HepG2 (cell line): Measurements from ENCODE around the gene GEMIN2. TPM values are rescaled to one million over a fixed set of nuclear protein-coding genes. Genes with fewer than 3 reads are reported as not detected.

Experiments
- CBX5 ChIP-seq: sonication (generic); formaldehyde crosslinking; IDR thresholded peaks from 2 replicates; pipeline ENCODE4 v1.4.0; 2020; ENCODE audit warnings: missing genetic modification reagents, borderline replicate concordance
- CREB3 ChIP-seq: sonication (generic); formaldehyde crosslinking; IDR thresholded peaks from 2 replicates; pipeline ENCODE4 v1.5.0; 2020; ENCODE audit warnings: missing genetic modification reagents
- HBP1 ChIP-seq: IDR thresholded peaks from 2 replicates; pipeline ENCODE4 v1.6.1; 2016; ENCODE audit warnings: low read depth, control low read depth
- IRF9 ChIP-seq: sonication (generic); formaldehyde crosslinking; IDR thresholded peaks from 2 replicates; pipeline ENCODE4 v1.8.0; 2022; ENCODE audit warnings: missing genetic modification reagents, mild to moderate bottlenecking, borderline replicate concordance
- KDM2A ChIP-seq: sonication (generic); formaldehyde crosslinking; IDR thresholded peaks from 2 replicates; pipeline ENCODE4 v1.4.0; 2020; ENCODE audit warnings: low read depth, missing genetic modification reagents, borderline replicate concordance
- MAFF ChIP-seq: IDR thresholded peaks from 2 replicates; pipeline ENCODE4 v1.6.1; 2011; ENCODE audit warnings: low read depth, low read length, improper control_type of control experiment
- MXD4 ChIP-seq: IDR thresholded peaks from 2 replicates; pipeline ENCODE4 v1.6.1; 2016; ENCODE audit warnings: mild to moderate bottlenecking, missing biosample characterization, missing genetic modification reagents
- PHB2 ChIP-seq: fragments of 450-650 bp; IDR thresholded peaks from 2 replicates; pipeline ENCODE4 v1.6.1; 2018; ENCODE audit not compliant: partially characterized antibody
- PRDM10 ChIP-seq: sonication (generic); formaldehyde crosslinking; IDR thresholded peaks from 2 replicates; pipeline ENCODE4 v1.4.0; 2020; ENCODE audit warnings: low read depth, missing genetic modification reagents
- STAG1 ChIP-seq: sonication (generic); formaldehyde crosslinking; IDR thresholded peaks from 2 replicates; pipeline ENCODE4 v1.4.0; 2020; ENCODE audit warnings: missing genetic modification reagents
- ZBTB26 ChIP-seq: IDR thresholded peaks from 2 replicates; pipeline ENCODE4 v1.6.1; 2016; ENCODE audit warnings: missing compliant biosample characterization, missing genetic modification reagents, borderline replicate concordance
- ZFP1 ChIP-seq: IDR thresholded peaks from 2 replicates; pipeline ENCODE4 v1.6.1; 2016
- ZNF414 ChIP-seq: sonication (generic); formaldehyde crosslinking; IDR thresholded peaks from 2 replicates; pipeline ENCODE4 v1.5.0; 2020; ENCODE audit warnings: missing genetic modification reagents
- ZNF513 ChIP-seq: sonication (generic); formaldehyde crosslinking; conservative IDR thresholded peaks from 2 replicates; pipeline ENCODE4 v1.5.0; 2020; ENCODE audit warnings: missing genetic modification reagents
- ZNF629 ChIP-seq: sonication (generic); formaldehyde crosslinking; conservative IDR thresholded peaks from 2 replicates; pipeline ENCODE4 v1.5.0; 2020; ENCODE audit warnings: missing genetic modification reagents
- ZNF720 ChIP-seq: sonication (generic); formaldehyde crosslinking; IDR thresholded peaks from 2 replicates; pipeline ENCODE4 v1.4.0; 2020; ENCODE audit warnings: missing genetic modification reagents
- ZNF792 ChIP-seq: IDR thresholded peaks from 2 replicates; pipeline ENCODE4 v1.6.1; 2016
- polyA plus RNA-seq, 8 experiments: library from polyadenylated mRNA; depleted of rRNA in 3 of 8; stranded (reverse) in 7 of 8; unstranded in 1 of 8; fragments of >200 nt; fragmentation: Illumina TruSeq in 4 of 8; extraction: Trizol in 4 of 8; gene quantifications; 2 replicates each; pipeline versions ENCODE4 v1.2.1 to v1.2.3, GENCODE V29; 2011 to 2016; ENCODE audit warnings: low read depth in 4 of 8, missing spikeins in 1 of 8, mixed read lengths in 1 of 8; ENCODE audit not compliant: insufficient read depth in 1 of 8
- total RNA-seq, 5 experiments: library from RNA; depleted of rRNA; stranded (reverse); fragments of >200 nt; fragmentation: Illumina TruSeq; extraction: Trizol; gene quantifications; 2 replicates each; pipeline ENCODE4 v1.2.3, GENCODE V29; 2016; ENCODE audit warnings: low read depth in 1 of 5

The GEMIN2 gene
- total and polyA plus RNA-seq, 2 of the 13 experiments (the other 11 are each of a cell fraction or from before 2014, with no cell fraction given): 54.8 to 110 TPM

GRCh38 chr14:39102969-39103957, 10.9 kb upstream of the GEMIN2 start, which contains the start of gene SEC23A (continued):
- TF ChIP-seq MXD4 (CRISPR knock-in tag) (peak; percentile 97), HBP1 (CRISPR knock-in tag) (peak; percentile 97), ZFP1 (CRISPR knock-in tag) (peak; percentile 84; the same call in 1 of the 2 replicates), ZBTB26 (CRISPR knock-in tag) (peak; percentile 93), ZNF629 (CRISPR knock-in tag) (peak; percentile 78), PHB2 (no peak), ZNF513 (CRISPR knock-in tag) (peak; percentile 70; the same call in 1 of the 2 replicates), PRDM10 (CRISPR knock-in tag) (peak; percentile 96), MAFF (no peak), ZNF720 (CRISPR knock-in tag) (no peak), STAG1 (peak; percentile 27), IRF9 (CRISPR knock-in tag) (peak; percentile 100), ZNF414 (CRISPR knock-in tag) (peak; percentile 99), CREB3 (no peak; the same call in none of the 2 replicates), KDM2A (CRISPR knock-in tag) (peak; percentile 100), ZNF792 (CRISPR knock-in tag) (peak; percentile 92), CBX5 (CRISPR knock-in tag) (peak; percentile 99)
